ENCODE measurements around the gene DIS3. TPM values are rescaled to one million over a fixed set of nuclear protein-coding genes. Genes with fewer than 3 reads are reported as not detected.

DIS3 gene
- total and polyA plus RNA-seq, 2 of the 4 experiments (the other 2 are of a cell fraction): 19.3 to 33.3 TPM

DNA sequence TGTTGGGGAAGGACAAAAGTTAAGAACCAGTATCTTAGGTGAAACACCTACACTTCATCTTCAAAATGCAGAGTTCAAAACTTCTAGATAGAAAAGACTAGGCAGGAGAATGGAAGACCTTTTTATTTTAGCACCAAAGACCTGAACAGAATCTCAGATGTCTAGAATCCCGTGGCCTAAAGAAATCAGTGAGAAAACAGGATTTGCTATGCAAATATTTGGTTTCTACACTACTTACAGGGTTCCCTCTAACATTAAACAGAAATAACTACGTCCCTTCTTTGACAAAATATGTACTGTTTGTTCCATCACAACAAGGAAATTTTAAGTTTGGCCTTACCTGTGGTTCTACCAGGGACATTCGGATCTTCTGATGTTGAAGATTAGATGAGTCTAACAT is 21.5 kb downstream of the DIS3 start:
- DNase-seq: no peak
- Histone ChIP-seq H3K4me2 (ENCODE audit: low read depth, low read length) (no peak overlapping the region), H2AFZ (replicated peaks; ENCODE audit: low read length, poor library complexity) (no peak overlapping the region), H4K8ac (ENCODE audit: low read depth in 2 of 2, low read length in 2 of 2) (no peak overlapping the region), H3K4ac (ENCODE audit: low read depth, low read length) (no peak overlapping the region), H3K79me1 (ENCODE audit: low read depth in 1 of 2, low read length in 2 of 2) (0 out of 4 replicates have a peak, but pooled peaks cover 0 to under 1% of the 10 kb centered on the region in 2 experiments), H3K4me1 (ENCODE audit: control insufficient read depth, insufficient read depth, low read length) (no peaks in the 10 kb centered on the region), H3K56ac (ENCODE audit: extremely low read depth, insufficient read depth, low read length) (no peak overlapping the region), H3K36me3 (ENCODE audit: control insufficient read depth, insufficient read depth, low read length) (peaks cover 34% of the 10 kb centered on the region), H3K14ac (replicated peaks; ENCODE audit: low read depth, low read length) (no peak overlapping the region), H4K5ac (ENCODE audit: low read depth, low read length) (no peak overlapping the region), H2BK5ac (ENCODE audit: low read depth, low read length, poor library complexity, severe bottlenecking) (no peak overlapping the region), H3K9me1 (ENCODE audit: insufficient read depth, low read length) (no peaks in the 10 kb centered on the region), H3K18ac (ENCODE audit: low read depth, low read length) (no peak overlapping the region), H3K23ac (ENCODE audit: low read depth, low read length) (no peak overlapping the region), H4K91ac (ENCODE audit: insufficient read depth, low read depth, low read length) (no peak overlapping the region), H3K4me3 (ENCODE audit: insufficient read depth, low read depth, low read length) (no peak overlapping the region), H2BK15ac (ENCODE audit: low read depth, low read length) (no peak overlapping the region), H3K27ac (ENCODE audit: insufficient read depth, low read length) (no peak overlapping the region), H3K9me3 (ENCODE audit: control insufficient read depth, insufficient read depth, low read length) (no peaks in the 10 kb centered on the region), H3K27me3 (ENCODE audit: control insufficient read depth, insufficient read depth, low read length) (no peaks in the 10 kb centered on the region), H4K20me1 (ENCODE audit: insufficient read depth, low read length) (no peaks in the 10 kb centered on the region), H2BK120ac (ENCODE audit: low read depth, low read length) (no peak overlapping the region), H2AK5ac (ENCODE audit: low read depth, low read length) (no peak overlapping the region), H2AK9ac (replicated peaks; ENCODE audit: low read depth, low read length, poor library complexity) (no peak overlapping the region), H3K9ac (ENCODE audit: low read depth, low read length) (no peak overlapping the region), H2BK20ac (ENCODE audit: low read depth, low read length) (no peak overlapping the region)
- in situ Hi-C loops (cut with MboI; ENCODE audit: low sequenced_read_pairs) (no loop called here), intact Hi-C loops (cut with micrococcal nuclease) (loop anchor here (2.0 kb wide), 1 partner anchor 15 kb away; no protein-coding TSS in a partner anchor), dilution Hi-C loops (cut with HindIII; ENCODE audit: low sequenced_read_pairs, unreplicated experiment) (no loop called here)
- TF ChIP-seq, protein P1, sequence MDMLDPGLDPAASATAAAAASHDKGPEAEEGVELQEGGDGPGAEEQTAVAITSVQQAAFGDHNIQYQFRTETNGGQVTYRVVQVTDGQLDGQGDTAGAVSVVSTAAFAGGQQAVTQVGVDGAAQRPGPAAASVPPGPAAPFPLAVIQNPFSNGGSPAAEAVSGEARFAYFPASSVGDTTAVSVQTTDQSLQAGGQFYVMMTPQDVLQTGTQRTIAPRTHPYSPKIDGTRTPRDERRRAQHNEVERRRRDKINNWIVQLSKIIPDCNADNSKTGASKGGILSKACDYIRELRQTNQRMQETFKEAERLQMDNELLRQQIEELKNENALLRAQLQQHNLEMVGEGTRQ (IDR thresholded peaks at IDR 0.05; ENCODE audit: low read depth, low read length): no peak
- TF ChIP-seq, protein P2, sequence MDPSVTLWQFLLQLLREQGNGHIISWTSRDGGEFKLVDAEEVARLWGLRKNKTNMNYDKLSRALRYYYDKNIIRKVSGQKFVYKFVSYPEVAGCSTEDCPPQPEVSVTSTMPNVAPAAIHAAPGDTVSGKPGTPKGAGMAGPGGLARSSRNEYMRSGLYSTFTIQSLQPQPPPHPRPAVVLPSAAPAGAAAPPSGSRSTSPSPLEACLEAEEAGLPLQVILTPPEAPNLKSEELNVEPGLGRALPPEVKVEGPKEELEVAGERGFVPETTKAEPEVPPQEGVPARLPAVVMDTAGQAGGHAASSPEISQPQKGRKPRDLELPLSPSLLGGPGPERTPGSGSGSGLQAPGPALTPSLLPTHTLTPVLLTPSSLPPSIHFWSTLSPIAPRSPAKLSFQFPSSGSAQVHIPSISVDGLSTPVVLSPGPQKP (IDR thresholded peaks at IDR 0.05; ENCODE audit: borderline replicate concordance, low read depth, low read length): no peak
- TF ChIP-seq BHLHE40 (IDR thresholded peaks at IDR 0.05; ENCODE audit: low read depth, low read length) (no peak), RFX5 (IDR thresholded peaks at IDR 0.05; ENCODE audit: low read depth, low read length) (no peak), RAD21 (IDR thresholded peaks at IDR 0.05; ENCODE audit: low read length) (no peak), POLR2A (IDR thresholded peaks at IDR 0.05; ENCODE audit: low read depth, low read length) (no peak)
- ATAC-seq (ENCODE audit: low read depth): no peak
- ChIA-PET CTCF (no interaction called here), POLR2A (ENCODE audit: unreplicated experiment) (no interaction called here)
- no TSS peak for BruUV-seq (replicated peaks)
- WGBS, 2 experiments (ENCODE audit: extremely low coverage in 2 of 2, insufficient read length in 1 of 2): no CpG with 5 or more reads among the region's 3 CpGs
